Iris pigment epithelial cell (primary cell): ENCODE measurements around the gene ITIH4.

Source experiments
- DNase-seq: peaks from one replicate; pipeline ENCODE4 v3.0.0-alpha.2; 2011; ENCODE audit warnings: low read depth

Gene ITIH4

DNA sequence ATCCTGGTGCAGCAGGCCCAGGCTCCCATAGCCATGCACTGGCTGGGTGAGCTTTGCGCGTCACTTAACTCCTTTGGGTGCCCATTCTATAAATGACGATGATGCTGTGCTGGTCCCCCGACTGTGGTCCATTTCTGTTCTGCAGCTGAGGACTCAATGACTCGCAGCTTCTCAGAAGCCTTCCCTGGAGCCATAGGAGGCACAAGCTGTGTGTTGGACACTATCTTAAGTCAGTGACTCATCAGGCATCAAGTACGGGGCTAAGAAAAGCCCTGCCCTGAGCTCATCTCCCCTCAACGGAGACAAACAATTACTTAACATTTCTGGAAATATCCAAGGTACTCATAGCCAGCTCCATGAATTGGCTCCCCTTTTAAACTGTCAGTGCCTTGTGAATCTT lies 18.1 kb upstream of the ITIH4 start:
- peak; percentile 88 for DNase-seq

- no peak for DNase-seq
Observed at GRCh38 chr3:52847726-52848125, 17.3 kb upstream of the ITIH4 start.

DNA sequence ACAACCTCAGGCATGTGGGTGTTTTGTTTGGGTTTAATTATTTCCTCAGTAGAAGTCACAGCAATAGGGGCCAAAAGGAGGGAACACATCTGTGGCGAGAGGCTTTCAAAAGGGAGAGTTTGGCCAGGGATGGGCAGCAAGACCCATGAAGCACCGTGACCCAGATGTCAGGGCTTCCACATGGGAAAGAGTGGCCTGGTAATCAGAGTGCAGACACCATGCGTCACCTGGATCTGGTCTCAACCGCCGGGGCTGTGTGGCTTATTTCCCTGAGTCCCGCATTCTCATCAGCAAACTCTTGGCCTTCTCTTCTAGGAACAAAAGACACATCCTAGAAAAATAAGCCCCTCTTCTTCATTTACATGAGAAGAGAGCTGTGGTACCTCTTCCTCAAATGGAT lies 16.8 kb upstream of the ITIH4 start:
- no peak for DNase-seq

GRCh38 chr3:52846432-52846965 lies 16.0 kb upstream of the ITIH4 start:
- no peak for DNase-seq

GRCh38 chr3:52845691-52846431 lies 15.4 kb upstream of the ITIH4 start:
- DNase-seq: no peak

GRCh38 chr3:52845157-52845556 lies 14.7 kb upstream of the ITIH4 start:
- peak; percentile 40 for DNase-seq

GRCh38 chr3:52844290-52844975 lies 14.0 kb upstream of the ITIH4 start:
- DNase-seq: no peak

GRCh38 chr3:52843881-52844280 lies 13.4 kb upstream of the ITIH4 start:
- DNase-seq: no peak

DNA sequence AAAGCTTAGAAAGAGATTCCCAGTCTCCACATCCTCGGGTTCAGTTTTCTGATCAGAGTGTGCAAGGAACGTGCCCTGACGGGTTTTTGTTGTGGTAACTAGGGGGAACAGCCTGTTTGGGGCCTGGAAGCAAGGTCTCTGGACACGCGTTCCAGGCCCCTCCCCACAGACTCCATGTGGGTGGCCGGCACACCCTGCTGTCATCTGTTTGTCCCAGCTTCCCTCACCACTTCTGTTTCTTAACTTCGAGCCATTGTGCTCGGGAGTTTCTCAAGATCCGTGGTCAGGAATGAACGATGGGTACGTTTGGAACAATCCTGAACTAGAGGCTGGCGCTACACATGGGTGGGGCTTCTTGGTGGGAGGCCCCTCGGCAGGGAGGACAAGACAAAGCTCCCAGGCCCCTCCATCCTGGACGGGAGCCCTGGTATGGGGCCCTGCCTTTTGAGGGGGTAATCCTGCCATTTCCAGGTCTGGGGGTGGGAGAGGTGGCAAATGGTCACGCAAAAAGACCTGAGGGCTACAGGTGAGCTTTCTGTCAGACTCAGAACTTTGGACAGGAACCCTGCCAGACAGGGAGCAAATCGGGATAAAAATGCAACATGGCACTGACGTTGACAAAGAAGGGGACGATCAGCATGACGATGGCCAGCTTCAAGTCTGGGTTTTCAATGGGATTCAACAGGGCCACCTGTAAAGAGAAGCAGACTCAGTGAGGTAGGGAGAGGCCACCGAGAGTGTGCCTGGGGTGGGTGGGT lies 12.8 kb upstream of the ITIH4 start:
- no peak for DNase-seq

DNA sequence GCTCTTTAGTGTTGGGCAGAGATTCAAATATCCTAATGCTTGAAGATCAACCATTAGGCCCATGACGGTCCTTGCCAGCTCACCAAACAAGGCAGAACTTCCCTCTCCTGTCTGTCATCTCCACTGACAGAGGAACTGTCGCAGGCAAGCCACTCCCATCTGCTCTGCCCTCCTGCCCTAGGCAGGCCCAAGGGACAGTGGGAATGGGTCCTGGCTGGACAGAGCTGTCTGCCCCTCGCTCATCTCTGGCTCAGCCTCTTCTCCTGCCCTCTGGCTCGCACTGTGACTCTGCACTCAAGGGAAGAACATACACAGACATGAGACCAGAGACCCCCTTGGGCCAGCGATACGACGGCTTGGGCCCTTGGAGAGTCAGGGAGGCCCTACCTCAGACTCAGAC lies 12.0 kb upstream of the ITIH4 start:
- no peak for DNase-seq

GRCh38 chr3:52841981-52842340 lies 11.5 kb upstream of the ITIH4 start:
- DNase-seq: no peak

- DNase-seq: peak; percentile 21
Observed at GRCh38 chr3:52841211-52841980, 10.9 kb upstream of the ITIH4 start.

GRCh38 chr3:52839892-52840545 lies 9.5 kb upstream of the ITIH4 start:
- DNase-seq: no peak

DNA sequence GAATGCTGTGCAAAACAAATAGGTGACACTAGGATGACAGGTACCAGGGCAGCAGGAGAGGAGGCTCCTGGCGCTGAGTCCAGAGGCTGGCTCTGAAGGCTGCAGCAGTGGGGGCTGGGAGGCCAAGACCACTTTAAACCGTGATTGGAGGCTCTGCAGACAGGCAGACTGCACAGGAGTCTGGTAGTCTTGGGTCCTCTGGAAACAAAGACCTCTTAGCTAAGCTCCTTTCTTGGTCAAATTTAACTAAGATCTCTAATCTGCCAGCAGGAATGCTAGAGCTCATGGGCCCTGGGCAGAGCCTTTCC lies 8.8 kb upstream of the ITIH4 start:
- no peak for DNase-seq

DNA sequence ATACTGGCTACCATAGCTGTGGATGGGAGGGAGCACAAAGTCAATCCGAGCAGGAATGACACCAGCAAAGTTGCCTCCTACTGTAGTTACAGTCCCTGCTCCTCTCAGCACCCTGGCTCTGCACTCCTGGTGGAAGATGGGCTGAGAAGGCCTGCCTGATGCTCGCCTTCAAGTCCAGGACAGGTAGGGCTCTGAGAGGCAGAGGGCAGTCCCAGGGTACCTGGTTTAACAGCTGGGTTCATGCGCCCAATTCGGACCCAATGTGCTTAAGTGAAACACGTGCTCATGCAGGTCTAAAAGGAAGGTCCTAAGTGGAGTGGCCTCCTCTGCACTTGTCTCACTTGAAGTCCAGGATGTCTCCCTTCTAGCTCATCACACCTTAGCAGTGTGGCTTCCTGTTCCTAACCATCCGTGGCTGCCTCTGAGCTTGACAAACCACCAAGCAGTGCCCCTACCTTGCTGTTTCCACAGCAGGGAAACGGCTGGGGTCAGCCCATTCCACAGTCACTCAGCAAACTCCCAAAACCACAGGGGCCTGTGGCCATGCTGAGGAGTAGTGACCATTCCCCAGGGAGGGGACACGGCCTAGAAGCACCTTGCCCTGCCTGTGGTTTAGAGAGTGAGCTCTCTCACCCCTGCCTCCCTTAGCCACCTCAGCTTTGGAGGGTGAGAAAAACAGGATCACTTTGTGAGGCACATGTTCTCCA lies 8.2 kb upstream of the ITIH4 start:
- DNase-seq: no peak

DNA sequence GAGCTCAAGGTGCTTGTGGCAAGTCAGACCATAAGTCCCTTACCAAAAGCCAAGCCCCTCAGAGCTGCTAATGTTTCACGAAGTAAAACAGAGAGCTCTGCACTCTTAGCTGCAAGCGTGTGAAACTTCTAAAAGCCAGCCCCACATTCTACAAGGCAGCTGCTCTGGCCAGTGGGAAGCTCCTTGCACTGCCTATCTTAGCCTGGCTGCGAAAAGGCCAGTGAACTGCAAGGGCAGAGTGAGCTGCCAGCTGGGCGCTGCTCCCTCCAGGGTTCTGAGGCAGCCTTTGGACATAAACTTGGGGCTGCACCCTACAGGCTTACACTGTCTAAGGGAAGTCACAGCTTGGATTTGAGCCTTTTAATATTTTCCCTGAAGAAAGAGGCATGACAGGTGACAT lies 6.5 kb upstream of the ITIH4 start:
- no peak for DNase-seq

- DNase-seq: no peak
Observed at GRCh38 chr3:52836471-52836845, 6.0 kb upstream of the ITIH4 start.

- DNase-seq: no peak
Observed at GRCh38 chr3:52835766-52836470, 5.4 kb upstream of the ITIH4 start.

GRCh38 chr3:52834871-52835501 lies 4.5 kb upstream of the ITIH4 start, which contains the start of gene MUSTN1:
Gene MUSTN1, minus strand, starts transcription at chr3:52835019. Its CDS starts 71 bp downstream, at chr3:52834948.
- DNase-seq: peak; percentile 38

DNA sequence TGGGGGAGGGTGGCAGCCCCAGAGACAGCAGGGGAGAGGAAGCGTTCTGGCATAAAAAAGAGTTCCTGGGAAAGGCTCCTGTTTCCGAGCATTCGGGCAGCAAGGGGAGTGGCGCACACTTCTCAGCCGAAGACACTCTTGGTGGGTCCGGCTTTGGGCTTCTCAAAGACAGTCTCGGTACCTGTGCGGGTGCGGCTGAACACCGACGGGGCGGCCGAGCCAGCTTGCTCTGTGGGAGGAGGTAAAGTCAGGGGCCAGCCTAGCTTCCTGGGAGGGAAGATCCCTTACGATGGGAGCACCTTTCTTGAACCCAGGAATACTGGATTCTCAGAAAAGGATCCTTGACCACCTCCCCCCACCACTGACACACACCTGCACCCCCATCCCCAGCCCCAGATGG lies 2.7 kb upstream of the ITIH4 start:
- no peak for DNase-seq
